SH-SY5Y (cell line): ENCODE results near the gene TTC31.
A peak's percentile ranks its signal among the peaks of the same experiment; 100 is the strongest.

Experiments used
- GATA2 ChIP-seq: IDR thresholded peaks from 2 replicates; pipeline ENCODE4 v1.6.1; 2011; ENCODE audit warnings: mild to moderate bottlenecking, low read depth, low read length
- GATA3 ChIP-seq: IDR thresholded peaks from 2 replicates; pipeline ENCODE4 v1.6.1; 2011; ENCODE audit warnings: low read depth, mild to moderate bottlenecking, low read length, moderate library complexity

The TTC31 gene

DNA sequence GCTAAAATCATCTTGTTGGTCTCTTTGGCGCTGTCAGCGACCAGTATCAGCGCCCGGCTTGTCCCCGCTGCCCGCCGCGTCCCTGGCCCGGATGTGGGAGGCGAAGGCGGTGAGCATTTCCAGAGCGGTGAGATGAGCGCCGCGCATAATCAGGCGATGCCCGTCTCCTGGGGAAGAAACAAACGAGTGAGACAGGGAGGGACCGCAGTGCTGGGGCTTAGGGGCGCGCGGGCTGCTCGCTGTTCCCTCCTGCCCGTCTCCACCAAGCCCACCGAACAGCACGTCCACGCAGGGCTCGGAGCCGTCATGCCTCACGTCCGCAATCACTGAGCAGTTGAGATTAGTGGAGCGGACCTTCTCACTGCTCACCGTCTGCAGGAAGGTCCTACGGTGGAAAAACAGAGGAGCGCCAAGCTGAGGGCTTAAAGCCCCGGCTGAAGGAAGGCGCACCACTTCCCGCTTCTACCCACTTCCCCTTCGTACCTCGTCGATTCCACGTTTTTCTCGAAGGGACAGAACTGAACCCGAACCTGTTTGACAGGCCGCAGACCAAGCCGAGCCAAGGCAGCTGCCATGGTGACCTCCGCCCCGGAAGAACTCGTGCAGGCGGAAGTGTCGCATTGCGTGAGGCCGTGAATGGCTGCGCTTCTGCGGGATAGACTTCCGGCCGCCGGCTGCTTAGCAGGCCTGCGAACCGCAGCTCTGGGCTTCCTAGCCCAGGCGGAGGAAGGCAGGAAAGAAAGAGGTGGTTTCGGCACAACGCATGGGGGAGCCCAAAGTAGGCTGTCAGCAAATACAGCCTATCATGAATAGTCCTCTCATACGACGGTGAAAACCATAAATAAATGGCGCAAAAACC, 10.6 kb upstream of the TTC31 start, which contains the start of gene MRPL53:
MRPL53 (minus strand) TSS at position 595 of the 859 bp plus-strand sequence; CDS start at position 575, 20 bp downstream.
- TF ChIP-seq GATA2 (peak; percentile 17; the same call in 1 of the 2 replicates), GATA3 (no peak)

DNA sequence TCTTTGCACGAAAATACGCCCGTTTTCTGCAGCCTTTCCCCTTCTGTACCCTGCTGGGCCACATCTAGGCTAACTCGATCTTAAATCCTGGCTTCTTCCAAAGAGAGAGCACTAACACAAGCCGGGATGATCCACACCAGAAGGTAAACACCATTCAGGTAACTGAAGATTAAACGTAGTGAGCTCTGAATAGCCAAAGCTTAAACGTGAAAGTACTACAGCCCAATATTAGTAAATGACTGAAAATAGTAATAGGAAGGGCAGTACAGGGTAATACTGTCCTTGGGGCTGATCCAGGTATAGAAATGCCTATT, 10.0 kb upstream of the TTC31 start:
- TF ChIP-seq GATA2 (no peak), GATA3 (no peak)

DNA sequence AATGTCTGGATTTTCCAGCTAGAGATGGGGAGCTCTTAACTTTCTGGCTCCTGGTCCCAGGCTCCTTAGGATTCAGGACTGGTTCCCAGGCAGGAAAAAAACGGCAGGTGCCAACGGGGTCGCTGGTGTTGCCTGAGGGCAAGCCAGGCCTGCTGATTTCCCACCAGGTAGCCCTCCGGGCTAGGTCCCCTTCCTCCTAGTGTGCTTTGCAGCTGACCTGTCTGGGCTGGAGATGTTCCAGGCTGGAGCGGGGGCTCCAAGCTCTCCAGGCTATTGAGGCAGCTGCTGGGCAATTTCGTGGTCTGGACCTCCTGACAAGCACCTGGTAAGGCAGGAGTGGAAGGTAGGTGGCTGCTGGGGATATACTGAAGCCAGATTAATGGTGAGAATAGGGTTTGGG, 8.4 kb upstream of the TTC31 start:
- no peak for TF ChIP-seq GATA2
- no peak for TF ChIP-seq GATA3

DNA sequence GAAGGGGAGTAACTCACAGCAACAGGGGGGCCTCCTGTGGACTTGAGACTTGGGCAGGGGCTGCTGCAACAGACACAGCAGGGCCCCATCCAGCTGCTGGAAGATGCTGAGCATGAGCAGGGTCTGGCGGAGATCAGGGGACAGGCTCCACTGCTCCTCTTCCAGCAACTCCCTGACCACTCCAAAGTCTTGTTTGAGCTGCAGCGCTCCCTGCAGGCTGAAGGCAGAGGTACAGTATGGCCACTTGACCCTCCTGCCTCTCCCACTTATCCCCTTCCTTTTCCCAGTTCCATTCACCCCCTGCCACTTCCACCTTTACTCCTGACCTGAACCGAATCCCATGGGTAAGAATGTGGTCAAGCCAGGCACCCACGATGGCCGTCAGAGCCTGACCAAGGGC, 8.0 kb upstream of the TTC31 start:
- TF ChIP-seq GATA3 (no peak), GATA2 (no peak)

DNA sequence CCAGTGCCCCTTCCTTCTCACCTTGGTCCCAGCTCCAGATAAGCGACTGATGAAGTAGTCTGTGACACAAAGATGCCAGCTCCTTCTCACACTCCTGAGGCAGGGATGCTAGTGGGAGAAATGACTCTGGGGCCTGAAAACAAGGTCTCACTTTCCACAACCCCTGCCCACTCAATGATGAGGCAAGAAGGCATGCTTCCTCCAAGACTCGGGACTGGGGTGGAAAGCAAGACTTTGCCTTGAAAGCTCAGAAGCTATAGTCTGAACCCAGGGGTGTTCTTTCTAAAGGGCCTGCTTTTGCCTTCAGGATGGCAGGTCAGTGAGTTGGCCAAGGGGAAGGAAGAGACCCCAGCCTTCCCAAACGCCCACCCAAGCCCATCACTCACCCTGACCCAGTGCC, 1.4 kb upstream of the TTC31 start:
- TF ChIP-seq GATA3 (no peak), GATA2 (no peak)

DNA sequence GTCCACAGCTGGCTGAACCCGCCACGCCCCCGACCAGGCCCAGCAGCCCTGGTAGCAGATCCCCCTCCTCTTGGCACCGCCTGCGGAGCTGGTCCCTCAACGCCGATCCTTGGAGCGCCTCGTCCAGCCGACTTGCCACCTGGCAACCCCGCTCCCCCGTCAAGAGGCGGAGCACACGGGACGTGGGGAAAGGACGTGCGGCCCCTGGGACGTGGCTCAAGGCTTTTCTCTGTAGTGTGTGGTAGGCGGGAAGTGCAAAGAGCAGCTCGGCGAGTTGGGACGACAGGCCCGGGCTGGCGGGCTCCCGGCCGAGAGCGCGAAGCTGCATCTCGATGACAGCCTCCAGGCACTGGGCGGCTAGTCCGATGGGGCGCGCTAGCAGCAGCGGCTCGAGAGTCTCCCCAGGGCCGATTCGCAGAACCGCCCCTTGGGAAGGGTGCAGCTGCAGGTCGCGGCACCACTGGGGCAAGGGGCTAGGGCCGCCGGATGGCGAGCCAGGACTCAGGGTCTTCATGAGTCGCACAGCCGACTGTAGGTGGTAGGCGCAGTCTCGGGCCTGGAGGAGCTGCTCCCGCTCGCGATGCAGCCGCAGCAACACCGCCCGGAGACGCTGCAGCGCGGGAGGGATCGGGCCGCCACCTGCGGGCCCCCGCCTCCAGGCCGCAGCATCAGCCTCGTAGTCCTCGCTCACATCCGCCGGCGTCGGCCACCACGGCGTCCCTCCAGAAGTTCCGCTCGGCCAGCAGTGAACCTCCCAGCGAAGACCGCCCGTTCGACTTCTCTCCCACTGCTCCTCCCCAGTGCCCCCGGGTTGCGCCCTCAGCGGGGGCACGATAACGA, 700 bp upstream of the TTC31 start:
- no peak for TF ChIP-seq GATA3
- no peak for TF ChIP-seq GATA2

DNA sequence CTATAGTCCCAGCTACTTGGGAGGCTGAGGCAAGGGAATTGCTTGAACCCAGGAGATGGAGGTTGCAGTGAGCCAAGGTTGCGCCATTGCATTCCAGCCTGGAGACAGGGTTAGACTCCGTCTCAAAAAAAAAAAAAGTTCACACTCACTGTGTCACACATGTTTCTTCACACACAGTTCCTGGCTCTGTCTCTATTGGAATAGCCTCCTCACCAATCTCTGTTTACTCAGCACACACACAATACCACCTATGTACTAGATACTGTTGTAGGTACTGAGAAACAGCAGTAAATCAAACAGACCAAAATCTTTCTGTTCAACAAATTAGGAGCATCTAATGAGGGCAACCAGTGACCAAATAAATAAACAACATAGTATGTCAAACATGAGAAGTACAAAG, 3.3 kb downstream of the TTC31 start:
- TF ChIP-seq GATA3: no peak
- TF ChIP-seq GATA2: no peak

DNA sequence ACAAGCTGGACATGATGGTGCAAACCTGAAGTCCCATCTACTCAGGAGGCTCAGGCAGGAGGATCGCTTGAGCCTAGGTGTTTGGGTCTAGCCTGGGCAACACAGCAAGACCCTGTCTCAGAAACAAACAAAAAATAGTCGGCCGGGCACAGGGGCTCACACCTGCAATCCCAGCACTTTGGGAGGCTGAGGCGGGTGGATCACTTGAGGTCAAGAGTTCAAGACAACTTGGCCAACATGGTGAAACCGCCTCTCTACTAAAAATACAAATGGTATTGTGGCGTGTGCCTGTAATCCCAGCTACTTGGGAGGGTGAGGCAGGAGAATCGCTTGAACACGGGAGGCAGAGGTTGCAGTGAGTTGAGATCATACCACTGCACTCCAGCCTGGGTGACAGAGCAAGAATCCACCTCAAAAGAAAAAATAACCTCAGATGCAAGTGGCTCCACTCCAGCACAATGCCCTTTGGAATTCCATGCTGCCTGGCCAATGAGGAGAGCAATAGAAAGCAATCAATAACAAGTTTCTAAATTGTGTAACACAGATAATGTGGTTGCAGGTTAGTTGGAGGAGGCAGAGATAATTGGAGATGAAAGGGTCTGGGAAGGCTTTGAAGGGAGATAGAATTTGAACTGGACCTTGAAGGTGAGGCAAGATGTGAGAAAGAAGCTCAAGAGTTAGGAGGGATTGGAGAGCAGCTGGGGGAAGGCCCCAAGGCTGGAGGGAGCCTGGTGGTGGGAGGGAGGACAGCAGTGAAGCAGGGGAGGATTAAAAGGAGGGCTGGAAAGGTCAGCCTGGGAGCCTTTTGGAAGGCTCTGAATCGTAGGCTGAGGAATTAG, 6.0 kb downstream of the TTC31 start:
- TF ChIP-seq GATA3: no peak
- TF ChIP-seq GATA2: no peak

DNA sequence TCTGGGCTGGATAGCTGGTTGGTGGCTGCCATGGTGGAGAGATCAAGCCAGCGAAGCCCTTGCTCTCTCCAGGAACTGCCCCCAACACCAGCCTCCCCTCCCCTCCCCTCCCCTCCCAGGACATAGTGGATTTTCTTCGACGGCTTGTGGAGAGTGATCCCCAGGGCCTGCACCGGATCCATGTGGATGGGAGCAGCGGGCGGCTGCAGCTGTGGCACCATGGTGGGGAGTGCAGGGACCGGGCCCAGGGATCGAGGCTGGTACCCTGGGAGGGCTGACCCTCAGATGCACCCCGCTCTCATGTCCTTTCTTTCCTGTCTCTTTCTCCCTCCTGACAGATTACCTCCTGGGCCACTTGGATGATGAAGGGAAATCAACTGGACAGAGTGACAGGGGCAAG, 7.0 kb downstream of the TTC31 start:
- no peak for TF ChIP-seq GATA3
- no peak for TF ChIP-seq GATA2

DNA sequence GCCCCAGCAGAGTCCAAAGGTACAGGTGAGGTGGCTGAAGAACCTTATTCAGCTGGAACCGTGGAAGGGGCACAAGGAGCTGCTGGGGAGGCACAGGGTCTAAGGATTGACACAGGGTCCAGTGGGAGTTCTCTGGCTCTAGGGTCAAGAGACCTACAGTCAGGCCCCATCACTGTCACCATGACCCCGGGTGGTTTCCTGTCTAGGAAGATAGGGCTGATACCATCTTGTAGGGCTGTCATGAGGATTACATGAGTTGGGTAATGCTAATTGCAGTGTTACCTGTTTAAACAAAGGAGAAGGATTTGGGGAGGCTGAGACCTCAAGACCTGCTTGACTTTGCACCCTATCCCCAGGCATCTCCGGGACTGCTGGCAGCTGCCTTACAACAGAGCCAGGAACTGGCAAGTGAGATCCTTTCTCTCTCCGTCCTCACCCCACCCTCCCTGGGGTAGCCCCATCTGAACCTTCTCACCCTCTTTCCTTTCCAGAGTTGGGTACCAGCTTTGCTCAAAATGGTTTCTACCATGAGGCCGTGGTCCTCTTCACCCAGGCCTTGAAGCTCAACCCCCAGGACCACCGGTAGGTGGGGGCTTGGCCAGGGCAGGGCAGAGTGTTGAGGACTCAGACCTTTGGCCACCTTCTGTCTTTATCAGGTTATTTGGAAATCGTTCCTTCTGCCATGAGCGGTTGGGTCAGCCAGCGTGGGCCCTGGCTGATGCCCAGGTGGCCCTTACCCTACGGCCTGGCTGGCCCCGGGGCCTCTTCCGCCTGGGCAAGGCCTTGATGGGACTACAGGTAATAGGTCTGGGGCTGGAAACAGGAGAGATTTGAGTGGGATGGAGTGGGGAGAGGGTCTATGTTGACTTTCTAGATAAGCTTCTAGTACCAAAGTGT, 9.0 kb downstream of the TTC31 start:
- TF ChIP-seq GATA3 (no peak), GATA2 (no peak)

DNA sequence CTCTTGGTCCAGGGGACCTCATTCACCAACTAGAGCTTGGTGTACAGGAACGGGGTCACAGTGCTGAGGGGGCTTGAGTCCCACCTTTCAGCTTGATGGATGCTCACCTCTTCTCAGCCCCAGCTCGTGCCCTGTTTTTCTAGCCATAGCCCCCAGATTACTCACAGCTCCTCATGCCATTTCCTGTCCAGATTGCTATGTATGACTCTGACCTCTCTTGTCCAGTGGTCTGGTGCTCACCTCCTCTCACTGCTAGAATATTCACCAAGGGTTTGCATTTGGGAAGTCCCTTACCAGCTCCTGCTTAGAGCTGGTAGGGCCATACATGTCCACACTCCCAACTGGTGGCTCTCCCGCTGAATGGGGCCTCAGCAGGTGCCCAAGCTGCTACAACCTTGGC, 10.7 kb downstream of the TTC31 start:
- TF ChIP-seq GATA2: no peak
- no peak for TF ChIP-seq GATA3

DNA sequence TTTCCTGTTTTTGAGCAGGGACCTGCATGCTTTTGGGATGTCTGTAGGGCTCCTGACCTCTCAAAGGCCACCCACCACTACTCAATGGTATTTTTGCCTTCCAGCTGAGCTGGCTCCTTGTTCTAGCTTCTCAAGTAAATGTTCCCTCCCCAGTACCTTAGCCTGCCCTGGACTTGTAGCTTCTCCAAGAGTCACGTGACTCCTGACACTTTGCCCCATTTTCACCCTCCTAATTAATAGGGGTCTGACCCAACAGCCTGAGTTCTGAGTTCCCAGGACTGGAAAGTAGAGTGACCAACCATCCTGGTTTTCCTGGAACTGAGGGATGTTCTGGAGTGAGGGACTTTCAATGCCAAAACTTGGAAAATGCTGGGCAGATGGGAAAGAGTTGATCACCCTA, 12.6 kb downstream of the TTC31 start:
- TF ChIP-seq GATA3 (no peak), GATA2 (no peak)
